ENCODE measurements around the gene KCNC4.

GRCh38 chr1:110165761-110166231 is 44.3 kb upstream of the KCNC4 start:
- no peak for TF ChIP-seq POLR2A (IDR thresholded peaks at IDR 0.05)
- TF ChIP-seq, protein P1, sequence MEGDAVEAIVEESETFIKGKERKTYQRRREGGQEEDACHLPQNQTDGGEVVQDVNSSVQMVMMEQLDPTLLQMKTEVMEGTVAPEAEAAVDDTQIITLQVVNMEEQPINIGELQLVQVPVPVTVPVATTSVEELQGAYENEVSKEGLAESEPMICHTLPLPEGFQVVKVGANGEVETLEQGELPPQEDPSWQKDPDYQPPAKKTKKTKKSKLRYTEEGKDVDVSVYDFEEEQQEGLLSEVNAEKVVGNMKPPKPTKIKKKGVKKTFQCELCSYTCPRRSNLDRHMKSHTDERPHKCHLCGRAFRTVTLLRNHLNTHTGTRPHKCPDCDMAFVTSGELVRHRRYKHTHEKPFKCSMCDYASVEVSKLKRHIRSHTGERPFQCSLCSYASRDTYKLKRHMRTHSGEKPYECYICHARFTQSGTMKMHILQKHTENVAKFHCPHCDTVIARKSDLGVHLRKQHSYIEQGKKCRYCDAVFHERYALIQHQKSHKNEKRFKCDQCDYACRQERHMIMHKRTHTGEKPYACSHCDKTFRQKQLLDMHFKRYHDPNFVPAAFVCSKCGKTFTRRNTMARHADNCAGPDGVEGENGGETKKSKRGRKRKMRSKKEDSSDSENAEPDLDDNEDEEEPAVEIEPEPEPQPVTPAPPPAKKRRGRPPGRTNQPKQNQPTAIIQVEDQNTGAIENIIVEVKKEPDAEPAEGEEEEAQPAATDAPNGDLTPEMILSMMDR (IDR thresholded peaks at IDR 0.05), result no peak
